Measurements from ENCODE around the gene ADAMTS6.

ADAMTS6 gene

GRCh38 chr5:65191554-65192135 is 290.1 kb downstream of the ADAMTS6 start:
- TF ChIP-seq NFIC (IDR thresholded peaks at IDR 0.05) = no peak
- no peak for TF ChIP-seq TCF12 (IDR thresholded peaks at IDR 0.05; ENCODE audit: low read depth)
- TF ChIP-seq CEBPB (IDR thresholded peaks at IDR 0.05) = no peak
- no peak for TF ChIP-seq EGR1 (IDR thresholded peaks at IDR 0.05)
- no peak for TF ChIP-seq ZBTB7A (IDR thresholded peaks at IDR 0.05; ENCODE audit: low read depth)
- TF ChIP-seq MAX (IDR thresholded peaks at IDR 0.05) = no peak
- TF ChIP-seq TEAD4 (IDR thresholded peaks at IDR 0.05) = no peak
- TF ChIP-seq RAD21 (IDR thresholded peaks at IDR 0.05; ENCODE audit: low read depth) = no peak
- TF ChIP-seq YY1 (IDR thresholded peaks at IDR 0.05; ENCODE audit: low read depth) = no peak
- TF ChIP-seq FOXM1 (IDR thresholded peaks at IDR 0.05; ENCODE audit: borderline replicate concordance, low read depth) = no peak
- no peak for TF ChIP-seq TAF1 (IDR thresholded peaks at IDR 0.05; ENCODE audit: low read depth)
- no peak for TF ChIP-seq REST (IDR thresholded peaks at IDR 0.05; ENCODE audit: low read depth)
- no peak for TF ChIP-seq EP300 (IDR thresholded peaks at IDR 0.05; ENCODE audit: borderline replicate concordance)
- no peak for TF ChIP-seq USF1 (IDR thresholded peaks at IDR 0.05)
- TF ChIP-seq CREB1 (IDR thresholded peaks at IDR 0.05; ENCODE audit: low read depth) = no peak

GRCh38 chr5:65190328-65191053 is 291.2 kb downstream of the ADAMTS6 start:
- no peak for TF ChIP-seq YY1 (IDR thresholded peaks at IDR 0.05; ENCODE audit: low read depth)
- no peak for TF ChIP-seq EGR1 (IDR thresholded peaks at IDR 0.05)
- TF ChIP-seq USF1 (IDR thresholded peaks at IDR 0.05) = no peak
- no peak for TF ChIP-seq MAX (IDR thresholded peaks at IDR 0.05)
- no peak for TF ChIP-seq CEBPB (IDR thresholded peaks at IDR 0.05)
- no peak for TF ChIP-seq CREB1 (IDR thresholded peaks at IDR 0.05; ENCODE audit: low read depth)
- TF ChIP-seq NFIC (IDR thresholded peaks at IDR 0.05) = no peak
- no peak for TF ChIP-seq ZBTB7A (IDR thresholded peaks at IDR 0.05; ENCODE audit: low read depth)
- no peak for TF ChIP-seq TAF1 (IDR thresholded peaks at IDR 0.05; ENCODE audit: low read depth)

- TF ChIP-seq RAD21 (IDR thresholded peaks at IDR 0.05; ENCODE audit: low read depth) (no peak), CEBPB (IDR thresholded peaks at IDR 0.05) (no peak), MAX (IDR thresholded peaks at IDR 0.05) (no peak)
These were observed 295.0 kb downstream of the ADAMTS6 start for GRCh38 chr5:65186646-65187227.

GRCh38 chr5:65185468-65185867 is 296.3 kb downstream of the ADAMTS6 start:
- TF ChIP-seq MAX (IDR thresholded peaks at IDR 0.05) (no peak), RAD21 (IDR thresholded peaks at IDR 0.05; ENCODE audit: low read depth) (no peak), CEBPB (IDR thresholded peaks at IDR 0.05) (no peak), TAF1 (IDR thresholded peaks at IDR 0.05; ENCODE audit: low read depth) (no peak), ZBTB7A (IDR thresholded peaks at IDR 0.05; ENCODE audit: low read depth) (no peak), TCF12 (IDR thresholded peaks at IDR 0.05; ENCODE audit: low read depth) (no peak), EGR1 (IDR thresholded peaks at IDR 0.05) (no peak), TEAD4 (IDR thresholded peaks at IDR 0.05) (no peak), NFIC (IDR thresholded peaks at IDR 0.05) (no peak), YY1 (IDR thresholded peaks at IDR 0.05; ENCODE audit: low read depth) (no peak), EP300 (IDR thresholded peaks at IDR 0.05; ENCODE audit: borderline replicate concordance) (no peak), USF1 (IDR thresholded peaks at IDR 0.05) (no peak), FOXM1 (IDR thresholded peaks at IDR 0.05; ENCODE audit: borderline replicate concordance, low read depth) (no peak), REST (IDR thresholded peaks at IDR 0.05; ENCODE audit: low read depth) (no peak)

Data from Ishikawa (cell line).